HEK293T (cell line): ENCODE measurements around the gene JMJD4.

Experiments used
- BHLHE40 ChIP-seq: fragments of 450-650 bp; IDR thresholded peaks from 2 replicates; pipeline ENCODE4 v1.6.1; 2016; ENCODE audit warnings: mild to moderate bottlenecking, moderate library complexity, borderline replicate concordance
- L3MBTL2 ChIP-seq: fragments of 450-650 bp; conservative IDR thresholded peaks from 2 replicates; pipeline ENCODE4 v1.6.1; 2016; ENCODE audit warnings: mild to moderate bottlenecking

DNA sequence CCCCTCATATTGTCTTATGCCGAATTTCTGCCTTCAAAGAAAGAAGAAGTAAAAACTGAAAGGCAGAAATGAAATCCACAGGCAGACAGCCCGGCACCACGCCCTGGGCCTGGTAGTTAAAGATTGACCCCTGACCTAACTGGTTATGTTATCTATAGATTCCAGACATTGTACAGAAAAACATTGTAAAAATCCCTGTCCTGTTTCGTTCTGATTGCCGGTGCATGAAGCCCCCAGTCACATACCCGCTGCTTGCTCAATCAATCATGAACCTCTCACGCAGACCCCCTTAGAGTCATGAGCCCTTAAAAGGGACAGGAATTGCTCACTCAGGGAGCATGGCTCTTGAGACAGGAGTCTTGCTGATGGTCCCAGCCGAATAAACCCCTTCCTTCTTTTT, 49.3 kb downstream of the JMJD4 start:
- TF ChIP-seq BHLHE40: no peak
- no peak for TF ChIP-seq L3MBTL2
